GM19025 (cell line): ENCODE results near the gene MECP2.
A peak's percentile ranks its signal among the peaks of the same experiment; 100 is the strongest.
"Not testable (repeated sequence)": the region's sequence is repeated elsewhere in the genome, so short reads cannot be mapped to it uniquely, and the experiment has no call there.

ENCODE experiments used
- ATAC-seq: cut with Tn5 transposase; IDR thresholded peaks from one replicate; pipeline ENCODE4 v1.9.1; 2021; ENCODE audit warnings: mild to moderate bottlenecking, low read depth, moderate library complexity; ENCODE audit not compliant: unreplicated experiment

Gene MECP2

GRCh38 chrX:154097589-154098541, at the start of gene MECP2:
TSS of gene MECP2 (minus strand) at chrX:154097717.
- peak; percentile 90 for ATAC-seq

GRCh38 chrX:154144010-154144409, 46.5 kb upstream of the MECP2 start, which contains the start of gene OPN1LW:
TSS of gene OPN1LW (plus strand) at chrX:154144243. CDS start at chrX:154144284, 41 bp downstream.
- ATAC-seq: not testable (repeated sequence)

- no peak for ATAC-seq
Measured at GRCh38 chrX:154142950-154143745, 45.6 kb upstream of the MECP2 start.

GRCh38 chrX:154142386-154142785, 44.9 kb upstream of the MECP2 start:
- ATAC-seq: no peak

- ATAC-seq: no peak
Measured at GRCh38 chrX:154140742-154141141, 43.2 kb upstream of the MECP2 start.

- no peak for ATAC-seq
Measured at GRCh38 chrX:154140206-154140605, 42.7 kb upstream of the MECP2 start.

GRCh38 chrX:154138857-154139256, 41.3 kb upstream of the MECP2 start:
- ATAC-seq: no peak

GRCh38 chrX:154136627-154137161, 39.2 kb upstream of the MECP2 start:
- no peak for ATAC-seq

GRCh38 chrX:154135458-154136229, 38.1 kb upstream of the MECP2 start:
- ATAC-seq: no peak

- no peak for ATAC-seq
Measured at GRCh38 chrX:154132366-154132765, 34.8 kb upstream of the MECP2 start.

GRCh38 chrX:154131955-154132354, 34.4 kb upstream of the MECP2 start:
- ATAC-seq: no peak

- ATAC-seq: no peak
Measured at GRCh38 chrX:154126101-154126500, 28.6 kb upstream of the MECP2 start.

- ATAC-seq: no peak
Measured at GRCh38 chrX:154125391-154126040, 28.0 kb upstream of the MECP2 start.

GRCh38 chrX:154123241-154124219, 26.0 kb upstream of the MECP2 start:
- no peak for ATAC-seq

GRCh38 chrX:154121961-154122360, 24.4 kb upstream of the MECP2 start:
- no peak for ATAC-seq

- ATAC-seq: no peak
Measured at GRCh38 chrX:154121207-154121606, 23.7 kb upstream of the MECP2 start.

GRCh38 chrX:154120567-154120966, 23.1 kb upstream of the MECP2 start:
- no peak for ATAC-seq

GRCh38 chrX:154117566-154117965, 20.0 kb upstream of the MECP2 start:
- ATAC-seq: no peak
